ENCODE measurements around the gene RYR1.
"Not testable (repeated sequence)": the region's sequence is repeated elsewhere in the genome, so short reads cannot be mapped to it uniquely, and the experiment has no call there.

RYR1 gene

DNA sequence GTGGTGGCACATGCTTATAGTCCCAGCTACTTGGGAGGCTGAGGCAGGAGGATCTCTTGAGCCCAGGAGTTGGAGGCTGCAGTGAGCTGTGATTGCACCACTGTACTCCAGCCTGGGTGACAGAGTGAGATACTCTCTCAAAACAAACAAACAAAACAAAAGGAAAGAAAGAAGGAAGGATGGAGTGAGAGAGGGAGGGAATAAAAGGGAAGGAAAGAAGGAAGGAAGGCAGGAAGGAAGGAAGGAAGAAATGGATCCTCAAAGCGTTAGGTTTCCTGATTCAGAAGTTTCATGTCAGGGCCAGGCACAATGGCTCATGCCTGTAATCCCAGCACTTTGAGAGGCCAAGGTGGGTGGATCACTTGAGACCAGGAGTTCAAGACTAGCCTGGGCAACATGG is 84.5 kb downstream of the RYR1 start:
- in situ Hi-C loops (cut with HindIII; ENCODE audit: low pct_ligation_motif_present, low pct_unique_long_range_greater_than_20kb, low sequenced_read_pairs); DNase-seq: not testable (repeated sequence)

DNA sequence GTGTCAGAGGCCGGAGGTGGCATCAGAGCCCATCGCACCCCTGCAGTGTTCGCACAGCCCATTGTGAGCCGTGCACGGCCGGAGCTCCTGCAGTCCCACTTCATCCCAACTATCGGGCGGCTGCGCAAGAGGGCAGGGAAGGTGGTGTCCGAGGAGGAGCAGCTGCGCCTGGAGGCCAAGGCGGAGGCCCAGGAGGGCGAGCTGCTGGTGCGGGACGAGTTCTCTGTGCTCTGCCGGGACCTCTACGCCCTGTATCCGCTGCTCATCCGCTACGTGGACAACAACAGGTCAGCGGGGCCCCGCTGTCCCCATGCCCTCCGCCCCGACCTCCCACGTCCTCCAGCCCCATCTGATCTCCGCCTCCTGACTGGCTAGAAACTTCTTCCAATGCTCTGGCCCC is 85.7 kb downstream of the RYR1 start:
- DNase-seq: no peak
- in situ Hi-C loops (cut with HindIII; ENCODE audit: low pct_ligation_motif_present, low pct_unique_long_range_greater_than_20kb, low sequenced_read_pairs): no loop called here

DNA sequence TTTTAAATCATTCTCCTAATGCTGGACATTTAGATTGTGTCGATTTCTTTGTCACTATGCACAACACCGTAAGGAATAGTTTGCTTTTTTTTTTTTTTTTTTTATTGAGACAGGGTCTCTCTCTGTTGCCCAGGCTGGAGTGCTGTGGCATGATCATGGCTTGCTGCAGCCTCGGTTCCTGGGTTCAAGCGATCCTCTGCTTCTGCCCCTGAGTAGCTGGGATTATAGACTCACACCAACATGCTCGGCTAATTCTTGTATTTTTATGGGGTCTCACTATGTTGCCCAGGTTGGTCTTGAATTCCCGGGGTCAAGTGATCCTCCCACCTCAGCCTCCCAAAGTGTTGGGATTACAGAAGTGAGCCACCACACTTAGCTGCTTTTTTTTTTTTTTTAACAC is 86.5 kb downstream of the RYR1 start:
- DNase-seq: no peak
- in situ Hi-C loops (cut with HindIII; ENCODE audit: low pct_ligation_motif_present, low pct_unique_long_range_greater_than_20kb, low sequenced_read_pairs): no loop called here

DNA sequence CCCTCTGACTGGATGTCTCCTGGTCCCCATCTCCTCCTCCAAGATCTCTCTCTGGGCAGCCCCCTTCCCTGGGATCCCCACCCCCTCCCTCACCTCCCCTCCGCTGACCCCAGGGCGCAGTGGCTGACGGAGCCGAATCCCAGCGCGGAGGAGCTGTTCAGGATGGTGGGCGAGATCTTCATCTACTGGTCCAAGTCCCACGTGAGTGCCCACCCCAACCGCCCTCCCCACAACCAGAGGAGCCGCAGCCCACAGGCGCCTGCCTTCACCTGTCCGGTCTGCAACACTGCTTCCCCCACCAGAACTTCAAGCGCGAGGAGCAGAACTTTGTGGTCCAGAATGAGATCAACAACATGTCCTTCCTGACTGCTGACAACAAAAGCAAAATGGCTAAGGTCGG is 89.4 kb downstream of the RYR1 start:
- in situ Hi-C loops (cut with HindIII; ENCODE audit: low pct_ligation_motif_present, low pct_unique_long_range_greater_than_20kb, low sequenced_read_pairs): no loop called here
- DNase-seq: no peak

DNA sequence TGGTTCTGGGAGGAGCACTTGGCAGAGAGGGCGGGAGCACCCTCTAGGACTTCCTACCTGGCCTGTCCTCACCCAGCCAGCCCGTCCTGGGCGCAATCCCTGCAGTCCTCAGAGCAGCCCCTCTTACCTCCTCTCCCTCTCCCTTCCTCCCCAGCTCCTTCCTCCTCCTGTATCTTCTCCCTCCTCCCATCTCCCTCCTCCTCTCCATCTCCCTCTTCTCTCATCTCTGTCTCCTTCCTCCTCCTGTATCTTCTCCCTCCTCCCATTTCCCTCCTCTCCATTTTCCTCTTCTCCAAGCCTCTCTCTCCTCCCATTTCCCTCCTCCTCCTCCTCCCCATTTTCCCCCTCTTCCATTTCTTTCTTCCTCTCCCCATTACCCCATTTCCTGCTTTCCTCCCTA is 89.8 kb downstream of the RYR1 start:
- no peak for DNase-seq
- in situ Hi-C loops (cut with HindIII; ENCODE audit: low pct_ligation_motif_present, low pct_unique_long_range_greater_than_20kb, low sequenced_read_pairs): no loop called here

DNA sequence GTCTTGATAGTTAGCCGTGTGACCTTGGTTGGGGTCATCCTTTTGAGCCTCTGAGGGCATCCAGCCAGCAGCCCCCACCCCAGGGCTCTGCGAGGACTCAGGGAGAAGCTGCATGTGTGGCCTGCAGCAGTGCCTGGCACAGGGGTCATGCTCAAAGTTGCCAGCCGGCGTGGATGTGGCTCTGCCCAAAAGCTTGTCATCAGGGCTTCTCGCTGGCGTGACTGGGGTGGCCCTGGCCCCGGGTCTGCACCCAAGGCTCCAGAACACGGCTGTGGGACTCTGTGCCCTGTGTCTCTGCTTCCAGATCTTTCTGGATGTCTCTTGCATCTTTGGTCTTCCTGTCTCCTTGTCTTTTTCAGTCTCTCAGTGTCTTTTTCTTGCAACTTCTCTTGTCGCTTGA is 90.9 kb downstream of the RYR1 start:
- no peak for DNase-seq
- in situ Hi-C loops (cut with HindIII; ENCODE audit: low pct_ligation_motif_present, low pct_unique_long_range_greater_than_20kb, low sequenced_read_pairs): no loop called here

DNA sequence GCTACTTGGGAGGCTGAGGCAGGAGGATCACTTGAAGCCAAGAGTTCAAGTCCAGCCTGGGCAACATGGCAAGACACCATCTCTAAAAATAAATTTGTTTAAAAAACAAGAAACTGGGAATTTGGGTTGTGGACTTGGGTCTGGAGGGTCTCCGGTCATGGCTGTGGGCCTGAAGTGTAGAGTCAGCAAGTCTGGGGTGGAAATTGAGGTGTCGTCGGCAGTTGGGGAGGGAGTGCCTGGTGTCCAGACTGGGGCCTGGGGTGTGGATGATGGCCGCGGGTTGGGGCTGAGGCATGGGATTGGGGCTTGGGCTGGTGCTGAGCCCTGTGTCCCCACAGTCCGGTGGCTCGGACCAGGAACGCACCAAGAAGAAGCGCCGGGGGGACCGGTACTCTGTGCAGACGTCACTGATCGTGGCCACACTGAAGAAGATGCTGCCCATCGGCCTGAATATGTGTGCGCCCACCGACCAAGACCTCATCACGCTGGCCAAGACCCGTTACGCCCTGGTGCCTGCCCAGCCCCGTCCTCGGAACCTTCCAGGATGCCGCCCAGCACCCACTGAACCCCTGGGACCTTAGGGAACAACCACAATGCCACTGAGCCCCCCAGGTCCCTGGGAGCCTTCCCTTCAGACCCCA is 91.6 kb downstream of the RYR1 start:
- no peak for DNase-seq
- in situ Hi-C loops (cut with HindIII; ENCODE audit: low pct_ligation_motif_present, low pct_unique_long_range_greater_than_20kb, low sequenced_read_pairs): no loop called here

DNA sequence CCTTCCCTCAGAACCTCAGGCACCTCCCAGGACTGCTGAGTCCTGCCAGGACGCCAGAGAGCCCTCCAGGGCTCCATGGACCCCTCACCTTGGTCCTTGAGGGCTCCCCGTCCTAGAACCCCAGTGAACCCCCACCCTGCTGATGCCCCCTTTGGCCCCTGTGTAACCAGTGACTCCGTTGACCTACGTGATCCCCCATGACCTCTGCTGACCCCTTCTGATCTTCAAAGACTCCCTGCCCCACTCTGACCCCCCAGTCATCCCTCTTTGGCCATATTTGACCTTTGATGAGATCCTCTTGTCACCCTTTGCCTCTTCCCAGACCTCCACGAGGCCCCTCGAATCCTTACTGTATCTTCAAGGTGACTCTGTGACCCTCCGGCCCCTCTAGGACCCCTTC is 92.9 kb downstream of the RYR1 start:
- DNase-seq: no peak
- in situ Hi-C loops (cut with HindIII; ENCODE audit: low pct_ligation_motif_present, low pct_unique_long_range_greater_than_20kb, low sequenced_read_pairs): no loop called here

DNA sequence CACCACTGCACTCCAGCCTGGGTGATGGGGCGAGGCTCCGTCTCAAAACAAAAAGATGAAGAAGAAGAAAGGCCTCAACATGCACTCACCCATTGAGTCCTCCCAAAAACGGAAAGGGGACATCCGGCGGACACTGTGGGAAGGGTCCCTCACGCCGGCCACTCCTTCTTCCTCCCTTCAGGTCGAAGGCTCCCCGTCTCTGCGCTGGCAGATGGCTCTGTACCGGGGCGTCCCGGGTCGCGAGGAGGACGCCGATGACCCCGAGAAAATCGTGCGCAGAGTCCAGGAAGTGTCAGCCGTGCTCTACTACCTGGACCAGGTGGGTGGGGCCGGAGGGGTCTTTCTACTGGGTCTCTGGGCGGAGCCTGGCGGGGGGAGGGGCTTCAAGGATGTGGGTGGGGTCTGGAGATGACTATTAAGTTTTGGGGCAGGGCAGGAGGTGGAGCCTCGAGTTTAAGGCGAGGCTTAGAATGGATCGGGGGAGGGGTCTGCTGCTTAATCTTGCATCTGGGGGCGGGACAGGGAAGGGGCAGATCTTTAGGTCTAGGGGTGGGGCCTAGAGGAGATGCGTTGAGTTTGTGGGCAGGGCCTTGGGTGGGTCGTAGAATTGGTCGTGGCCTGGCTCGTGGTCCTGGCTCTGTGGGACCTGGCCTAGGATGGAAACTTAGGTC is 94.1 kb downstream of the RYR1 start:
- DNase-seq: no peak
- in situ Hi-C loops (cut with HindIII; ENCODE audit: low pct_ligation_motif_present, low pct_unique_long_range_greater_than_20kb, low sequenced_read_pairs): no loop called here

DNA sequence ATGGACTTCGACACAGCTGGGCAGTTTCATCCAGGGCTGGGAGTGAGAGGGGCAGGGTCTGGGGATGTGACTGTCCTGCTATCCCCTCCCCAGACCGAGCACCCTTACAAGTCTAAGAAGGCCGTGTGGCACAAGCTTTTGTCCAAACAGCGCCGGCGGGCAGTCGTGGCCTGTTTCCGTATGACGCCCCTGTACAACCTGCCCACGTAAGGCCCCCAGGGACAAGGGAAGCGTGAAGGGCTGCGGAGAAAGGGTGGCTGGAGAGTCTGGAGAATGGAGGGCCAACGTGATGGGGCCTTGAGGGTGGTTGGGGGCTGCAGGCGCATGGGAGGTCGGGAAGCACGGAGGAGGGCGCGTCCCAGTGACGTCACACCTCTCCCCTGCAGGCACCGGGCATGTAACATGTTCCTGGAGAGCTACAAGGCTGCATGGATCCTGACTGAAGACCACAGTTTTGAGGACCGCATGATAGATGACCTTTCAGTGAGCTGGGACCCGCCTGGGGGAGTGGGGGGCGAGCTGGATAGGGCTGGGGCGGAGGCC is 94.8 kb downstream of the RYR1 start:
- in situ Hi-C loops (cut with HindIII; ENCODE audit: low pct_ligation_motif_present, low pct_unique_long_range_greater_than_20kb, low sequenced_read_pairs): no loop called here
- no peak for DNase-seq

DNA sequence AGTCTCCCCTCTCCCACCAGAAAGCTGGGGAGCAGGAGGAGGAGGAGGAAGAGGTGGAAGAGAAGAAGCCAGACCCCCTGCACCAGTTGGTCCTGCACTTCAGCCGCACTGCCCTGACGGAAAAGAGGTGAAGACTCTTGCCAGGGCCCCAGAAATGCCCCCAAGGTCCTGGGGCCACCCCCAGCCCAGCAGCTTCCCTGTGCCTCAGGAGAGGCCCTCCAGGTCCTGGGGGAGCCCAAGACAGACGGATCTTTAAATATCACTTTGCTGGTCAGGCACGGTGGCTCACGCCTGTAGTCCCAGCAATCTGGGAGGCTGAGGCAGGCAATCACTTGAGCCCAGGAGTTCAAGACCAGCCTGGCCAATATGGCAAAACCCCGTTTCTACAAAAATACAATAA is 95.4 kb downstream of the RYR1 start:
- in situ Hi-C loops (cut with HindIII; ENCODE audit: low pct_ligation_motif_present, low pct_unique_long_range_greater_than_20kb, low sequenced_read_pairs): no loop called here
- no peak for DNase-seq

DNA sequence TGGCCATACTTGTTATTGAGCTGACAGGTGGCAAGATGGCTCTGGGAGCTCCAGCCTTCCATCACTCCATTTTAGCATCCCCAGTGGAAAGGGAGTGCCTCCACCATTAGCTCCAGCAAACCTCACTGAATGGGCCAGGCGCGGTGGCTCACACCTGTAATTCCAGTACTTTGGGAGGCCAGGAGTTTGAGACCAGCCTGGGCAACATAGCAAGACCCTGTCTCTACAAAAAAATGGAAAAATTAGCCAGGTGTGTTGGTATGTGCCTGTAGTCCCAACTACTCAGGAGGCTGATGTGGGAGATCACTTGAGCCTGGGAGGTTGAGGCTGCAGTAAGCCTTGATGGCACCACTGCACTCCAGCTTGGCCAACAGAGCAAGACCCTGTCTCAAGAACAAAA is 98.0 kb downstream of the RYR1 start:
- DNase-seq: no peak
- in situ Hi-C loops (cut with HindIII; ENCODE audit: low pct_ligation_motif_present, low pct_unique_long_range_greater_than_20kb, low sequenced_read_pairs): no loop called here

DNA sequence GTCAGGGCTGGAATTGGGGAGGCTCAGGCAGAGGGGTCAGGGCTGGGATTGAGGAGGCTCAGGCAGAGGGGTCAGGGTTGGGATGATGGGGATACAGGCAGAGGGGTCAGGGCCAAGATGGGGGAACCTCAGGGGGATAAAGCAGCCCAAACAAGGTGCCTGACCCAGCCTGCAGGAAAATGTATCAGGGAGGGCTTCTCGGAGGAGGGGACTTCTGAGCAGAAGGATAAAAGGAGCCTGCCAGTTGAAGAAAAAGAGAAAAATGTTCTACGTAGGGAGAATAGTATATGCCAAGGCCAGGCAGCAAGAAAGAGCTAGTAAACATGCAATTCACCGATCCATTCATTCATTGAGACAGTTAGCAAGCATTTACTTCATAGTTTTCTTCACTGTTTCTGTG is 99.4 kb downstream of the RYR1 start:
- in situ Hi-C loops (cut with HindIII; ENCODE audit: low pct_ligation_motif_present, low pct_unique_long_range_greater_than_20kb, low sequenced_read_pairs): no loop called here
- no peak for DNase-seq

DNA sequence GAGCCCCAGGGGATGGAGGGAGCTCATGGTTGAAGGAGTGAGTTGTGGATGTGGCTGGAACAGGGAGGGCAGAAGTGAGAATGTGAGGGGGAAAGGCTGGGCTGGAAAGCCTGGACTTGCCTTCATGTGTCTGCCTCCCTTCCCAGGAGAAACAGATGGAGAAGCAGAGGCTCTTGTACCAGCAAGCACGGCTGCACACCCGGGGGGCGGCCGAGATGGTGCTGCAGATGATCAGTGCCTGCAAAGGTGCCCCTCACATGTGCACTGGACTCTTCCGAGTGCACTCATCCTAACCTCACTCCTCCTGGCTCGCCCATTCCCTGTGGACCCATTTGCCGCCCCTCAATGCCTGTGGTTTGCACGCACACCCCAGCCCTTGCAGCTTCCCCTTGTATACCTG is 101.1 kb downstream of the RYR1 start:
- in situ Hi-C loops (cut with HindIII; ENCODE audit: low pct_ligation_motif_present, low pct_unique_long_range_greater_than_20kb, low sequenced_read_pairs): no loop called here
- no peak for DNase-seq

DNA sequence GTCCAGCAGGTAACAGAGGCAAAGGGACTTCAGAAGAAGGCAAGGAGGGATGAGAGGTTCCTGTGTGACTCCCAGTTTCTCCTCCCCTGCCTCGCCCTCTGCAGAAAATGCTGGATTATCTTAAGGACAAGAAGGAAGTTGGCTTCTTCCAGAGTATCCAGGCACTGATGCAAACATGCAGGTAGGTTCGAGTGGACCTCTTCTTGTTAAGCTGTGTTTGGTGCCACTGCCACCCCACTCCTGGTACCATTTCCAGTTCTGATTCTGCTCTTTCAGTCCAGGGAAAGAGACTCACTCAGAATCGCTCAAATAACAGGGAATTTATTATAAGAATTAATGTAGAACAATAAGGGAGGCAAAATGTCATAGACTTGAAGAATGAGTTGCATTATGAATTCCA is 101.7 kb downstream of the RYR1 start:
- in situ Hi-C loops (cut with HindIII; ENCODE audit: low pct_ligation_motif_present, low pct_unique_long_range_greater_than_20kb, low sequenced_read_pairs): no loop called here
- no peak for DNase-seq

DNA sequence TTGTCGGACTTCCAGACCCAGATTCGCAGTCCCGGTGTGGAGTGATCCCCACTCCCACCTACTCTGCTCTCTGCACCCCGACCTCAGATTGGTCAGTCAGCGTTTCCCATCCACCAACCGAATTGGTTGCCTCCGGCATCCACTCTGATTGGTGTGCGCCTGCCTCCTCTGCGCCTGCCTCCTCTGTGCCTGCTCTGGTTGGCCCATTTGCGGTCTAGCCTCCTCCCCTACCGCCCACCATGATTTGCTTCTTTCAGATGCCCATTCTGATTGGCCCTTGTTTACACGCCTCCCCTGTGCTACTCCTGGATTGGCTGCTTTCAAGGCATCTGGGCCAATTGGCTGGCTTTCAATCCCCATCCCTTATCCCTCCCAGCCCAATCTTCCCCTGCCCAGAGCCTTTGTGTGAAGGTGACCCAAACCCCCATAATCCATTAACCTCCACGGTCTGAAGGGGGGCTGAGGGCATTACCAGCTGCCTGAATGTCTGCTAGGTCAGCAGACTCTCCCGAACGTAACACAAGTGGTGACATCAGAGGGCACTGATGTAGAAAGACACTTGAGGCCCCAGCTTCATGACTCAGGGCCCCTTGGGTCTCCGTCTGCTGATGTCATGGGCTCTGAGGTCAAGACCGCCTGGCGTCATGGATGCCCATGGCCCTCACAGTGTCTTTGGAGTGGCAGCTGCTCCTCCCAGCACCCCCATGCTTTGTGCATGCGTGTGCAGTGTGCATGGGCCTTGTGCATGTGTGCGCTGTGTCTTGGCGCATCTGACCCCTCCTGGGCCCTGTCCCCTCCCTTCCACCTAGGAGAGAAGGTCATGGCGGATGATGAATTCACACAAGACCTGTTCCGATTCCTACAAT is 103.8 kb downstream of the RYR1 start:
- DNase-seq: no peak
- in situ Hi-C loops (cut with HindIII; ENCODE audit: low pct_ligation_motif_present, low pct_unique_long_range_greater_than_20kb, low sequenced_read_pairs): no loop called here

DNA sequence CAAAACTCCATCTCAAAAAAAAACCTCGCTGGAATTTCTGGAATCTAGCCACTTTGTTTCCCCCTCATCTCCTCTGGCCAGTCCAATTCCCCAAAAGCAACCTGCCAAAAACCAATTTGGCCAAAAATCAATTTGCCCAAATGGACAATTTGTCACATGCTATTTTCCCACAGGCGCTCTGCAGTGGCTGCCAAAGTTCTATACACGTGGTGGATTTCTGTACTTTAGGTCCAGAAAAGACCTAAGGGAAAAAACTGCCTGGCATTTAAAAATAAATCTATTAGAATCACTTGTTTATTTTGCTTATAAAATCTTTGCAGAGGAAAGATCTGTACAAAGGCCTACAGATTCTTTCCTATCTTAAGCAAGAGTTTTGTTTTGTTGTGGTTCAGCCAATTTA is 104.9 kb downstream of the RYR1 start:
- in situ Hi-C loops (cut with HindIII; ENCODE audit: low pct_ligation_motif_present, low pct_unique_long_range_greater_than_20kb, low sequenced_read_pairs): no loop called here
- DNase-seq: no peak

DNA sequence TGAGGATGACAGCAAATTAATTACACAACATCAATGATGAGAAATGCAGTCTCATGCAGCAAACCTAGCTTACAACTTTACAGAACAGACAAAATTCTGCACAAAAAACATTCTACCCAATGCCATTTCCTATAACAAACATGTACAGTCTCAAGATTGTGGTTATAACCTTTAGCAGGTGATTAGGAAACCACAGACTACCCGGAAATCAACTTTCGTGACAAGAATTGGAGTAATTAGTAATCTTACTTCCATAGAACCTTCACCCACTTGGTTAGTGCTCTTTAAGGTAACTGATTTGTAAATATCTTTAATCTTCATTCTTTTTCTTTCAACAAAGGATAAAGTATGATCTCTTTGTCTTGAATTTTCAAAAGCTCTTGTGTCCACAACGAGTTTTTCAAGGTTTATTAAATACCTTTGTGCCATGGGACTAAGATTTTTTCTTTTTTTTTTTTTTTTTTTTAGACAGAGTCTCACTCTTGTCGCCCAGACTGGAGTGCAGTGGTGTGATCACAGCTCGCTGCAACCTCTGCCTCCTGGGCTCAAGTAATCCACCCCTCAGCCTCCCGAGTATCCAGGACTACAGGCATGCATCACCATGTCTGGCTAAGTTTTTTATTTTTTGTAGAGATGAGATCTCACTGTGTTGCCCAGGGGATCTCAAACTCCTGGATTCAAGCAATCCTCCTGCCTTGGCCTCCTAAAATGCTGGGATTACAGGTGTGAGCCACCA is 105.5 kb downstream of the RYR1 start:
- in situ Hi-C loops (cut with HindIII; ENCODE audit: low pct_ligation_motif_present, low pct_unique_long_range_greater_than_20kb, low sequenced_read_pairs): no loop called here
- no peak for DNase-seq

DNA sequence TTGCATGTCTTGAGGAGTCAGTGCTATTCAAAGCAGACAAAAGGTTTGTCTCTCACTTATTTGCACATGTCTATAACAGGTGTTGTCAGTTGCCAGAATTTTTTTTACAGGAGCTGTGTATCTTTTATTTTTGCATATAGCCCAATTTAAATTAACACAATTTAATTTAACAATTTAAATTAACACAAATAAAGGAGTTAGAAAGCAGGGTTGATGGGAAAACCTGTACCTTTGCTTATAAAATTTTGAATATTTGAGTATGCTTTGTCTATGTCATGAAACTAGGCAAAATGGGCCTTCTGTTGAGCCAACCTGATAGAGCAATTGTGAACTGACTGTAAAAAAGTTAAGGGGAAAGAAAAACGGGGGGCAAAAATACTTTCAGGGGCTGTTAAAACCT is 106.3 kb downstream of the RYR1 start:
- DNase-seq: no peak
- in situ Hi-C loops (cut with HindIII; ENCODE audit: low pct_ligation_motif_present, low pct_unique_long_range_greater_than_20kb, low sequenced_read_pairs): no loop called here
